Astrocyte (in vitro differentiated cells and primary cell): ENCODE results near the gene RUNX1.

Experiments
- CTCF ChIP-seq: IDR thresholded peaks from 2 replicates; pipeline ENCODE4 v1.5.1; 2011; ENCODE audit warnings: low read depth, mild to moderate bottlenecking, inconsistent platforms, low read length, moderate library complexity; ENCODE audit not compliant: insufficient read depth
- EZH2 ChIP-seq: IDR thresholded peaks from 2 replicates; pipeline ENCODE4 v1.6.1; 2012; ENCODE audit warnings: mild to moderate bottlenecking, low read length, inconsistent platforms; ENCODE audit not compliant: insufficient read depth

DNA sequence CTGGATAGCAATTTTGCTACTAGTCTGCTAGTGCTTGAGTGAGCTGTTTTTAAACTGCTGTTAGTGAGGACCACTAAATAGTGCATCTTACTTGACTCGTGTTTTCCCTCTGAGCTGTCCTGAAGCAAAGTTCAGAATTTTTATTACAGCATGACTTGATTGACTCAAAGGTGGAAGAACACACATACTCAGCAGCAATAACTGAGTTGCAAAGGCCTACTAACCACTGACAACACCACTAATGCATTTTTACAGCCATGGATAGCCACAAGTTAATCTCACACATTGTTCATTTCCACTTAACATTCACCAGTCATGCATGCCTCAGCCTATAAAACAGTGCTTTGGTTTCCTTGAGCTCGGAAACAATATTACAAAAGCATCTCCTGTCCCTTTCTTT is 148.7 kb downstream of the RUNX1 start:
- TF ChIP-seq CTCF = no peak
- no peak for TF ChIP-seq EZH2
